K562 (cell line): ENCODE measurements around the gene MYO18A.

Source experiments
- CTCF ChIP-seq, 3 experiments: IDR thresholded peaks in 2 of 3; conservative IDR thresholded peaks in 1 of 3; 2 replicates each; pipeline ENCODE4 v1.5.1; 2011 to 2012; ENCODE audit warnings: low read length in 3 of 3, mild to moderate bottlenecking in 3 of 3, control low read depth in 2 of 3, improper control_type of control experiment in 1 of 3, inconsistent platforms in 1 of 3, low read depth in 1 of 3, mixed read lengths in 1 of 3, moderate library complexity in 1 of 3; ENCODE audit not compliant: insufficient read depth in 2 of 3
- EP300 ChIP-seq: IDR thresholded peaks from 2 replicates; pipeline ENCODE4 v1.6.1; 2012; ENCODE audit warnings: low read length, improper control_type of control experiment
- FOXP4 ChIP-seq: sonication (generic); formaldehyde crosslinking; IDR thresholded peaks from 2 replicates; pipeline ENCODE4 v1.8.0; 2022; ENCODE audit warnings: mild to moderate bottlenecking, missing genetic modification reagents, borderline replicate concordance
- RREB1 ChIP-seq: fragments of 250-450 bp; sonication (Bioruptor Pico); IDR thresholded peaks from 2 replicates; pipeline ENCODE4 v1.4.0; 2020

GRCh38 chr17:29225396-29225795 lies 45.2 kb upstream of the MYO18A start:
- TF ChIP-seq CTCF (IDR thresholded peaks at IDR 0.05 in 2 of 3, conservative IDR thresholded peaks at IDR 0.05 in 1 of 3; ENCODE audit: insufficient read depth in 2 of 3, low read depth in 1 of 3, low read length in 3 of 3) (no peak), EP300 (no peak; the same call in 1 of the 2 replicates), FOXP4 (no peak), RREB1 (CRISPR knock-in tag) (no peak)
